OCI-LY7 (cell line): ENCODE data around the gene GPR55. TPM values are rescaled to one million over a fixed set of nuclear protein-coding genes. Genes with fewer than 3 reads are reported as not detected.

ENCODE experiments used
- BruUV-seq: library from RNA; stranded (reverse); fragments of 400-500 nt; replicated peaks from 2 replicates; lab custom pipeline; 2021; lab: Mats Ljungman, UMichigan
- CTCF ChIA-PET: fragments of 300-600 bp; sonication (Branson Sonifier 250); formaldehyde crosslinking; loops from one replicate; lab custom pipeline; 2022; ENCODE audit warnings: antibody characterized with exemption; ENCODE audit not compliant: unreplicated experiment; lab: Charles Lee
- POLR2A ChIA-PET: fragments of 300-600 bp; sonication (Branson Sonifier 250); formaldehyde crosslinking; loops from one replicate; lab custom pipeline; 2022; ENCODE audit warnings: antibody characterized with exemption; lab: Charles Lee
- DNase-seq: peaks from one replicate; pipeline ENCODE4 v3.0.0-alpha.2; 2015; ENCODE audit warnings: low spot score
- H2AFZ ChIP-seq: fragments of 200-600 bp; sonication (generic), shearing (Covaris generic); 2 replicates; pipeline ENCODE4 v1.6.1; 2014; ENCODE audit warnings: mild to moderate bottlenecking, antibody characterized with exemption, low read length, moderate library complexity
- H3K27ac ChIP-seq: fragments of 200-600 bp; sonication (generic); 2 replicates; pipeline ENCODE4 v1.5.1; 2014; ENCODE audit warnings: mixed run types, low read depth, mild to moderate bottlenecking, moderate library complexity, low read length, inconsistent platforms; ENCODE audit not compliant: poor library complexity, severe bottlenecking
- H3K36me3 ChIP-seq: fragments of 200-600 bp; sonication (generic); 2 replicates; pipeline ENCODE4 v1.6.1; 2014; ENCODE audit warnings: mild to moderate bottlenecking, antibody characterized with exemption, low read length, moderate library complexity, mixed read lengths; ENCODE audit not compliant: insufficient read depth
- H3K4me1 ChIP-seq: fragments of 200-600 bp; sonication (generic); 2 replicates; pipeline ENCODE4 v1.5.1; 2014; ENCODE audit warnings: mild to moderate bottlenecking, low read length; ENCODE audit not compliant: insufficient read depth, poor library complexity, severe bottlenecking
- H3K4me2 ChIP-seq: fragments of 200-600 bp; sonication (generic); 2 replicates; pipeline ENCODE4 v1.6.1; 2014; ENCODE audit warnings: mild to moderate bottlenecking, low read length
- H3K4me3 ChIP-seq: fragments of 200-600 bp; sonication (generic); 2 replicates; pipeline ENCODE4 v1.5.1; 2014; ENCODE audit warnings: mild to moderate bottlenecking, low read depth, low read length; ENCODE audit not compliant: poor library complexity, severe bottlenecking
- H3K79me2 ChIP-seq: fragments of 200-600 bp; sonication (generic); 2 replicates; pipeline ENCODE4 v1.6.1; 2016; ENCODE audit warnings: low read depth, mild to moderate bottlenecking, low read length, moderate library complexity, mixed read lengths; ENCODE audit not compliant: insufficient read depth
- H3K9me2 ChIP-seq: fragments of 200-600 bp; sonication (generic); 2 replicates; pipeline ENCODE4 v1.6.1; 2016; ENCODE audit warnings: mild to moderate bottlenecking, low read length, mixed read lengths; ENCODE audit not compliant: insufficient read depth
- H3K9me3 ChIP-seq: fragments of 200-600 bp; sonication (generic); 2 replicates; pipeline ENCODE4 v1.6.1; 2014; ENCODE audit warnings: mild to moderate bottlenecking, mixed run types, low read length, mixed read lengths
- H4K20me1 ChIP-seq: fragments of 200-600 bp; sonication (generic); 2 replicates; pipeline ENCODE4 v1.6.1; 2014; ENCODE audit warnings: mild to moderate bottlenecking, antibody characterized with exemption, low read length, moderate library complexity, mixed read lengths; ENCODE audit not compliant: insufficient read depth
- CTCF ChIP-seq: fragments of 200-600 bp; sonication (generic); conservative IDR thresholded peaks from 2 replicates; pipeline ENCODE4 v1.5.1; 2014; ENCODE audit warnings: mild to moderate bottlenecking, antibody characterized with exemption, low read length, moderate library complexity, mixed read lengths
- EZH2phosphoT487 ChIP-seq: fragments of 200-600 bp; sonication (generic); IDR thresholded peaks from 2 replicates; pipeline ENCODE4 v1.6.1; 2018; ENCODE audit warnings: low read depth, borderline replicate concordance, mild to moderate bottlenecking, mixed run types, antibody characterized with exemption, low read length, moderate library complexity, mixed read lengths
- intact Hi-C: fragments of 100-400 bp; cut with micrococcal nuclease; formaldehyde crosslinking; loops from one replicate; pipeline ENCODE4 v1.10.0; 2022; ENCODE audit not compliant: unreplicated experiment
- total RNA-seq, 2 experiments: library from RNA; depleted of rRNA in 1 of 2; stranded (reverse); fragments of >200 nt in 1 of 2; shearing (Covaris generic) in 1 of 2; gene quantifications; 2 replicates each; pipeline ENCODE4 v1.2.3, GENCODE V29; 2014 to 2022

The GPR55 gene
- total RNA-seq, 2 experiments from 2014 or later: 0.22 TPM; not detected in 1

- TF ChIP-seq CTCF (no peak), EZH2phosphoT487 (no peak)
- Histone ChIP-seq H3K4me1 (peaks cover 13% of the 10 kb centered on the region), H3K9me3 (no peaks in the 10 kb centered on the region), H3K79me2 (no peaks in the 10 kb centered on the region), H3K27ac (no peak overlapping the region), H3K4me3 (no peak overlapping the region), H2AFZ (no peak overlapping the region), H3K9me2 (no peaks in the 10 kb centered on the region), H4K20me1 (no peaks in the 10 kb centered on the region), H3K36me3 (no peaks in the 10 kb centered on the region), H3K4me2 (no peak overlapping the region)
- ChIA-PET POLR2A (interaction anchor here (0.5 kb wide), 1 partner anchor 155 kb away, joined by 6 read pairs; no protein-coding TSS in a partner anchor), CTCF (interaction anchor here (1.1 kb wide), 1 partner anchor 74 kb away, joined by 3 read pairs; no protein-coding TSS in a partner anchor)
- BruUV-seq: no TSS peak
- intact Hi-C loops: no loop called here
- no peak for DNase-seq
These were observed 26.9 kb downstream of the GPR55 start for GRCh38 chr2:230898016-230898712.

- no peak overlapping the region for H3K4me2 ChIP-seq
- TF ChIP-seq CTCF (no peak), EZH2phosphoT487 (no peak)
- no peak for DNase-seq
- ChIA-PET CTCF (no interaction called here), POLR2A (no interaction called here)
- H3K9me3 ChIP-seq: no peaks in the 10 kb centered on the region
- no peak overlapping the region for H3K27ac ChIP-seq
- no peaks in the 10 kb centered on the region for H4K20me1 ChIP-seq
- intact Hi-C loops: no loop called here
- no peaks in the 10 kb centered on the region for H3K36me3 ChIP-seq
- no TSS peak for BruUV-seq
- no peak overlapping the region for H2AFZ ChIP-seq
- peaks cover 6% of the 10 kb centered on the region for H3K4me1 ChIP-seq
- H3K79me2 ChIP-seq: no peaks in the 10 kb centered on the region
- H3K9me2 ChIP-seq: no peaks in the 10 kb centered on the region
- no peak overlapping the region for H3K4me3 ChIP-seq
These were observed 28.5 kb downstream of the GPR55 start for GRCh38 chr2:230896346-230897115.
